ENCODE data around the gene PRDM2. TPM values are rescaled to one million over a fixed set of nuclear protein-coding genes. Genes with fewer than 3 reads are reported as not detected.

PRDM2 gene
- total and polyA plus RNA-seq, 2 experiments from 2014 or later, result 9.7 to 15.1 TPM

GRCh38 chr1:13748610-13749505, 48.9 kb downstream of the PRDM2 start:
- peak; percentile 98 for DNase-seq
- Histone ChIP-seq H3K36me3 (ENCODE audit: low read depth) (no peaks in the 10 kb centered on the region), H3K4me3 (peak overlapping the region; percentile 95), H3K4me2 (ENCODE audit: unreplicated experiment) (peak overlapping the region; percentile 93), H3K79me2 (ENCODE audit: insufficient read depth) (peaks cover 54% of the 10 kb centered on the region), H3K9me2 (ENCODE audit: insufficient read depth) (no peaks in the 10 kb centered on the region), H3K9ac (peak overlapping the region; percentile 93), H3K9me3 (ENCODE audit: low read depth) (no peaks in the 10 kb centered on the region), H3K27me3 (replicated peaks; ENCODE audit: insufficient read depth) (no peaks in the 10 kb centered on the region), H3K27ac (peak overlapping the region; percentile 89), H4K20me1 (ENCODE audit: insufficient read depth) (peaks cover 21% of the 10 kb centered on the region), H2AFZ (peak overlapping the region; percentile 90), H3F3A (ENCODE audit: insufficient read depth) (peaks cover 33% of the 10 kb centered on the region), H3K4me1 (ENCODE audit: insufficient read depth) (peaks cover 21% of the 10 kb centered on the region)
- 1 to 2% methylated on average over 59 to 68 of the region's 83 CpGs for WGBS, 2 experiments (ENCODE audit: low coverage in 1 of 2, low lambda C conversion rate in 2 of 2, missing lambda C conversion rate in 2 of 2)
- in situ Hi-C loops (cut with MboI), result no loop called here
- TF ChIP-seq EZH2 (IDR thresholded peaks at IDR 0.05; ENCODE audit: insufficient read depth, poor library complexity, severe bottlenecking) (no peak), EZH2phosphoT487 (IDR thresholded peaks at IDR 0.05; ENCODE audit: insufficient read depth, low read depth) (no peak)

- WGBS, 2 experiments (ENCODE audit: low coverage in 1 of 2, low lambda C conversion rate in 2 of 2, missing lambda C conversion rate in 2 of 2), result 1% methylated on average over 47 to 64 of the region's 81 CpGs
- Histone ChIP-seq H3K27me3 (replicated peaks; ENCODE audit: insufficient read depth) (no peaks in the 10 kb centered on the region), H2AFZ (peak overlapping the region; percentile 61), H3K36me3 (ENCODE audit: low read depth) (no peaks in the 10 kb centered on the region), H3F3A (ENCODE audit: insufficient read depth) (peaks cover 33% of the 10 kb centered on the region), H3K4me2 (ENCODE audit: unreplicated experiment) (peak overlapping the region; percentile 92), H3K9me3 (ENCODE audit: low read depth) (no peaks in the 10 kb centered on the region), H3K79me2 (ENCODE audit: insufficient read depth) (peaks cover 60% of the 10 kb centered on the region), H3K4me1 (ENCODE audit: insufficient read depth) (peaks cover 24% of the 10 kb centered on the region), H3K27ac (peak overlapping the region; percentile 89), H3K9ac (peak overlapping the region; percentile 93), H3K9me2 (ENCODE audit: insufficient read depth) (no peaks in the 10 kb centered on the region), H4K20me1 (ENCODE audit: insufficient read depth) (peaks cover 21% of the 10 kb centered on the region), H3K4me3 (peak overlapping the region; percentile 95)
- no peak for TF ChIP-seq EZH2phosphoT487 (IDR thresholded peaks at IDR 0.05; ENCODE audit: insufficient read depth, low read depth)
- TF ChIP-seq EZH2 (IDR thresholded peaks at IDR 0.05; ENCODE audit: insufficient read depth, poor library complexity, severe bottlenecking), result no peak
- DNase-seq, result peak; percentile 82
- in situ Hi-C loops (cut with MboI), result no loop called here
Measured at GRCh38 chr1:13749543-13750341, 49.8 kb downstream of the PRDM2 start.

GRCh38 chr1:13751458-13751871, 51.5 kb downstream of the PRDM2 start:
- peaks cover 27% of the 10 kb centered on the region for H4K20me1 ChIP-seq (ENCODE audit: insufficient read depth)
- H3K9me2 ChIP-seq (ENCODE audit: insufficient read depth), result no peaks in the 10 kb centered on the region
- no peak for TF ChIP-seq EZH2 (IDR thresholded peaks at IDR 0.05; ENCODE audit: insufficient read depth, poor library complexity, severe bottlenecking)
- TF ChIP-seq EZH2phosphoT487 (IDR thresholded peaks at IDR 0.05; ENCODE audit: insufficient read depth, low read depth), result no peak
- H3K4me1 ChIP-seq (ENCODE audit: insufficient read depth), result peaks cover 38% of the 10 kb centered on the region
- H3K9ac ChIP-seq, result peak overlapping the region; percentile 93
- H3K36me3 ChIP-seq (ENCODE audit: low read depth), result no peaks in the 10 kb centered on the region
- H3K4me2 ChIP-seq (ENCODE audit: unreplicated experiment), result peak overlapping the region; percentile 92
- peak overlapping the region; percentile 95 for H3K4me3 ChIP-seq
- no peaks in the 10 kb centered on the region for H3K27me3 ChIP-seq (replicated peaks; ENCODE audit: insufficient read depth)
- peaks cover 40% of the 10 kb centered on the region for H3F3A ChIP-seq (ENCODE audit: insufficient read depth)
- peaks cover 78% of the 10 kb centered on the region for H3K79me2 ChIP-seq (ENCODE audit: insufficient read depth)
- H2AFZ ChIP-seq, result no peak overlapping the region
- no peak overlapping the region; the same call in 1 of the 2 replicates for H3K27ac ChIP-seq
- in situ Hi-C loops (cut with MboI), result no loop called here
- DNase-seq, result peak; percentile 29
- WGBS, 2 experiments (ENCODE audit: low coverage in 1 of 2, low lambda C conversion rate in 2 of 2, missing lambda C conversion rate in 2 of 2), result 74 to 77% methylated on average over 5 of the region's 5 CpGs
- no peaks in the 10 kb centered on the region for H3K9me3 ChIP-seq (ENCODE audit: low read depth)

GRCh38 chr1:13751985-13752384, 52.0 kb downstream of the PRDM2 start:
- H3K27ac ChIP-seq, result no peak overlapping the region
- WGBS, 2 experiments (ENCODE audit: low coverage in 1 of 2, low lambda C conversion rate in 2 of 2, missing lambda C conversion rate in 2 of 2), result 76 to 80% methylated on average over 7 of the region's 7 CpGs
- H3K27me3 ChIP-seq (replicated peaks; ENCODE audit: insufficient read depth), result no peaks in the 10 kb centered on the region
- peaks cover 43% of the 10 kb centered on the region for H3K4me1 ChIP-seq (ENCODE audit: insufficient read depth)
- peaks cover 32% of the 10 kb centered on the region for H4K20me1 ChIP-seq (ENCODE audit: insufficient read depth)
- peak; percentile 27 for DNase-seq
- H3K4me3 ChIP-seq, result peak overlapping the region; percentile 95; the same call in 1 of the 2 replicates
- H3K36me3 ChIP-seq (ENCODE audit: low read depth), result no peaks in the 10 kb centered on the region
- H2AFZ ChIP-seq, result no peak overlapping the region
- H3K9ac ChIP-seq, result no peak overlapping the region
- in situ Hi-C loops (cut with MboI), result no loop called here
- no peak for TF ChIP-seq EZH2phosphoT487 (IDR thresholded peaks at IDR 0.05; ENCODE audit: insufficient read depth, low read depth)
- TF ChIP-seq EZH2 (IDR thresholded peaks at IDR 0.05; ENCODE audit: insufficient read depth, poor library complexity, severe bottlenecking), result no peak
- peak overlapping the region; percentile 92 for H3K4me2 ChIP-seq (ENCODE audit: unreplicated experiment)
- H3K9me3 ChIP-seq (ENCODE audit: low read depth), result no peaks in the 10 kb centered on the region
- no peaks in the 10 kb centered on the region for H3K9me2 ChIP-seq (ENCODE audit: insufficient read depth)
- H3K79me2 ChIP-seq (ENCODE audit: insufficient read depth), result peaks cover 83% of the 10 kb centered on the region
- H3F3A ChIP-seq (ENCODE audit: insufficient read depth), result peaks cover 41% of the 10 kb centered on the region
